Suppressor macrophage treated with lipopolysaccharide for 4 hours (primary cell): ENCODE results near the gene CTSA.
"Not testable (repeated sequence)": the region's sequence is repeated elsewhere in the genome, so short reads cannot be mapped to it uniquely, and the experiment has no call there.

Experiments used
- DNase-seq: peaks from one replicate; pipeline ENCODE4 v3.0.0-alpha.2; 2020

The CTSA gene

DNA sequence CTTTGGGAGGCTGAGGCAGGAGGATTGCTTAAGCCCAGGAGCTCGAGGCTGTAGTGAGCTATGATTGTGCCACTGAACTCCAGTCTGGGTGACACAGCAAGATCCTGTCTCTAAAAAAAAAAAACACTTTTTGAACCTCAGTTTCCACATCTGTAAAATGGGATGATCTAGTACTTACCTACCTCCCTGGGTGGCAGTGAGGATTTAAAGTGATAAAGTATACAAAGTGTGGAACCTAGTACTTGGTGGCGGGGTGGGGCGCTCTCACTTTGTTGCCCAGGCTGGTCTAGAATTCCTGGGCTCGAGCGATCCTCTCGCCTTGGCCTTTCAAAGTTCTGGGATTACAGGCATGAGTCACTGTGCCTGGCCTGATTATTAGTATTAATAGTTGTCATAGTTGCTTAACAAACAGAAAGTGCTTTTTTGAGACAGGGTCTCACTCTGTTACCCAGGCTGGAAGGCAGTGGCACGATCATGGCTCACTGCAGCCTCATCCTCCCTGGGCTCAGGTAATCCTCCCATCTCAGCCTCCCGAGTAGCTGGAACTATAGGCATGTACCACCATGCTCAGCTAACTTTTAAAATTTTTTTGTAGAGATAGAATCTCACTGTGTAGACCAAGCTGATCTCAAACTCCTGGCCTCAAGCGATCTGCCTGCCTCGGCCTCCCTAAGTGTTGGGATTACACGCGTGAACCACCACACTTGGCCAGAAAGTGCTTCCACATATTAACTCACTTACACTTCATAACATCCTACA lies 27.8 kb downstream of the CTSA start:
- DNase-seq = no peak

DNA sequence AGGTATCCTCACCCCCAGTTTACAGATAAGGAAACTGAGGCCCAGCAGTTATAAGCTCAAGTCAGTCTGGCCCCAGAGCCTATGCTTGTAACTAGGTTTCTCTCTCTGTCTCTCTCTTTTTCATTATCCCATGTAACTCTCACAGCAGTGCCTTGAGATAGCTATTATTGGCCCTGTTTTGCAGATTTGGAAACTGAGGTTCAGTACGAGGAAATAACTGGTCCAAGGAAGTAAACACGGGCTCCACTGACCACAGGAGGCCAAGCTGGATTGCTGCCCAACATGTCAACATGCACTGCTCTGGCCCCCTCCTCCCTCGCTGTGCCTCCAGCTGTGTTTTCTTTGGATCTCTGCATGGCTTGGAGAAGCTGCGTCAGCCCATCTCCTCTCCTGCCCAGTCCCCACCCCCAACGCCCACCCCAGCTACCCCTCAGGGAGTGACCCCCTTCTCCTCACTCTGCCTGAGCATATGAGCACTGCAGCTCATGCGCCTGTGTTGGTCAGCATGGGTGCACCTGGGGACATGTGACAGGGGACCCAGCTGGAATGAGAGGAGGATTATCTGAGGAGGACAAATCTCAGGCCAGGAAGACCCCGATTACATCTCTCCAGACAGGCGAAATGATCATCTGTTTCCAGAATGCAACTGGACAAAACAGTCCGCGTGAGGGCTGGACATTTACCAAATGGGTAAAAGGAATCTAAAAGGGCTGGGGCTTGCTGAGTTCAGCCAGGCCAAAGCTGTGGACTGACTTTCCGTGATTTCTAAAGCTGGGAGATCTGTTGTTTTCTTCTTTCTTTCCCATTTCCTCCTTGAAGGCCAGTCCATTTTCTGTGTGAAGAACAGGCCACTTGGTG lies 28.6 kb downstream of the CTSA start:
- DNase-seq = no peak

- peak; percentile 81 for DNase-seq
Observed at GRCh38 chr20:45920462-45921336, 29.6 kb downstream of the CTSA start.

DNA sequence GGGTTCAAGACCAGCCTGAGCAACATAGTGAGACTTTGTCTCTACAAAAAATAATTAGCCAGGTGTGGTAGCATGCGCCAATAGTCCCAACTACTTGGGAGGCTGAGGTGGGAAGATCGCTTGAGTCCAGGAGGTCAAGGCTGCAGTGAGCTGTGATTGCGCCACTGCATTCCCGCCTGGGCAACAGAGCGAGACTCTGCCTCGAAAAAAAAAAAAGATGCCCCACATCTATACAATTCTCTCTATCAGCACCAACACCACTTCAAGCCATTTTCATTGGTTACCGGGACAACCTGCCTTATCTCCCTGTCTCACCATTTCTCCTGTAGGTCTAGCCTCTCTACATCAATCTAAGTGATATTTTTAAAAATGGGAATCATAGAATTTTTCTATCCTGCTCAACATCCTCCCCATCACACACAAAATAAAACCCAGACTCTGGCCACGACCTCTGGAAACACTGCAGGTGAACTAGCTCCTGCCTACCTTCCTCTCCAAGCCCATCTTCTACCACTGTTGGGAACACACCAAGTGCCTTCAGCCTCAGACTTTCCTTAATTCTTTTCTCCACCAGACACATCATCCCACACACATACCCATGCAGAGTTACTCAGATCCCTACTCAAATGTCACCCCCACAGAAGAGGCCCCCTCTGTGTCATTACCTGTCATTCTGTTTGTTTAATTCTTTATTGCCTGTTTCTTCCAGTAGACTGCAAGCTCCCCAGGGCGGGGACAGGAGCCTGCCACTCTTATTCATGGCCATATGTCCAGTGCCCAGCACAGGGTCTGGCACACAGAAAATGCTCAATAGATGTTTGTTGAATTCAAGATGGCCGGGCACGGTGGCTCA lies 30.4 kb downstream of the CTSA start:
- no peak for DNase-seq

GRCh38 chr20:45924391-45925261 lies 33.5 kb downstream of the CTSA start:
- DNase-seq = peak; percentile 55

DNA sequence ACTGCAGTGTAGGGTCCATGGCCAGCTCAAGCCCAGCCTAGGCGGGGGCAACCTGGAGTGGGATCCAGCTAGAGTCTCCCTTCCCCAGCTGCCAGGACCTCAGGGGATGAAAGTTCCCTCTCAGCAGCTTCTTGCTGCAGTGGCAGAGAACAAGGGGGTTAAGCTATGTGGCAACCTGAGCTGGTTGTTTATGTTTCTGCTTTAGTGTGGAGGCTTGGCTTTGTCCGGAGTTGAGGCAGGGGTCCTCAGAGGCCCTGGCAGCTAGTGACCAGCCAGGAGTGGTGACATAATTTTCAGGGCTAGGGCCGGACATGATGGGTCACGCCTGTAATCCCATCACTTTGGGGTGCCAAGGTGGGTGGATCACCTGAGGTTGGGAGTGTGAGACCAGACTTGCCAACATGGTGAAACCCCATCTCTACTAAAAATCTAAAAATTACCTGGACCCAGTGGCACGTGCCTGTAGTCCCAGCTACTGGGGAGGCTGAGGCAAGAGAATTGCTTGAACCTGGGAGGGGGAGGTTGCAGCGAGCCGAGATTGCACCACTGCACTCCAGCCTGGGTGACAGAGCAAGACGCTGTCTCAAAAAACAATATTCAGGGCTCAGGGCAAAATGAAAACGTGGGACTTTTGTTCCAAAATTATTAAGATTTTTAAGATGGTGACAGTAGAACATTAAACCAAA lies 34.8 kb downstream of the CTSA start:
- no peak for DNase-seq

GRCh38 chr20:45926731-45927070 lies 35.6 kb downstream of the CTSA start:
- no peak for DNase-seq

GRCh38 chr20:45927071-45927878 lies 36.1 kb downstream of the CTSA start:
- DNase-seq = no peak

GRCh38 chr20:45931680-45932079 lies 40.5 kb downstream of the CTSA start:
- not testable (repeated sequence) for DNase-seq

DNA sequence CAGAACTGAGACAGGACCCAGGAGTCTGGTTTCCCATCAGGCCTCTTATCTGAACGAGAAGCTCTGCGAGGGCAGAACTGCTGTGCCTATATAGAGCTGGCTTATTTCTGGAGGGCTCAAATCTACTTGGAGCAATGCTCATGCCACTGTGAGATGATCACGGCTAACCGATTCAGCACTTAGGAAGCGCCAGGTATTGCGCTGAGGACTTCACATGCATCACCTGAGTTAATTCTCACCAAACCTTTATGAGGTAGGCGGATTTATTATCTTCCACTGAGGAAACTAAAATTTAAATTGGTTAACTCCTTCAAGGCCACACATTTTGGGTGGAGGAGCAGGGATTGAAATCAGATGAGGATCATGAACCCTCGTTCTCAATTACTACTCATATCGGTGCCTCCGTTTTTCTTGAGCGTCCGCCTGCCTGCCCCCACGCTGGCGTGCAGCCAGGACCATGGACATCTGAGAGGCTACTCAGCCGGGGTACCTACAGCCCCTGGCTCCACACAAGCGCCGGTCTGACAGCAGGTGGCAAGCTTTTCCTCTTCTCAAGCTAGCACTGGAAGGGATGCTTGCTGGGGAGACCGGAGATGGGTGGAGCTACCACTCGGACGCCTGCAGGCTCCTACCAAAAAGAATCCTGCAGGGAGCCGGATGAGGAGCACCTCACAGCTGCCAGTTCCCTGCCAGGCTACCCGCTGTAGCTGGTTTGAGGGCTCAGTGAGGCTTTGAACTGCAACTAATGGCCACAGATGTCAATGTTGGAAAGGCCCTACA lies 42.3 kb downstream of the CTSA start:
- peak; percentile 60 for DNase-seq

- DNase-seq = peak; percentile 28
Observed at GRCh38 chr20:45934046-45934585, 43.0 kb downstream of the CTSA start.

GRCh38 chr20:45934586-45935415 lies 43.7 kb downstream of the CTSA start, which contains the start of gene PCIF1:
Gene PCIF1 (plus strand): TSS chr20:45934683. CDS start chr20:45939000, 4,317 bp downstream.
- peak; percentile 100 for DNase-seq

DNA sequence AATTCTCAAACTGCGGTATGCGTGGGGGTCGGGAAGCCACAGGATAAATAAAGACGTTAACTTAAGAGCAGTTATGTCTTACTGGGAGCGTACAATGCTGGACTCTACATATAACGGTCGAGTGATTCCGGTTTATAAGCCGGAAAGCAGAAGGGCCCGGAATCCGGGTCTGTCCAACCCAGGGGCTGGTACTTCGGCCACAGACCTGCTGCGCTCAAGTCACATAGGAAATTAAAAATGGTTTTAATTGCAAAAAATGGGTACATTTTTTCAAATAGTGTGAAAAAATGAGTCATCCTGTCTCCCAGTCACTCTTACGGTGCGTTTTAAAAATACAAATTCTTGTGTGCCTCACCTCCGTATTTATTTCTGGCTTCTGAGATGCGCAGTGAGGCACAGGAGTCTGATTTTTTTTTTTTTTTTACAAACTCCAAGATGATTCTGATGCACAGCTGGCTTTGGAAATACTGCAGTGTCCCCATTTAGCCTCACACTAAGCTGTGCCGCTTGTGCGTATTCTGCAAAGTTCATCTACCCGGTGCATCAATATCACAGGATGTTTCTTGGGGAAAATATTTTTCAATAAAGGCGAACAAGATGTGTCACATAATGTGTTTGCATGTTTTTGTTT lies 44.4 kb downstream of the CTSA start:
- DNase-seq = no peak

GRCh38 chr20:45937765-45938164 lies 46.6 kb downstream of the CTSA start:
- no peak for DNase-seq

DNA sequence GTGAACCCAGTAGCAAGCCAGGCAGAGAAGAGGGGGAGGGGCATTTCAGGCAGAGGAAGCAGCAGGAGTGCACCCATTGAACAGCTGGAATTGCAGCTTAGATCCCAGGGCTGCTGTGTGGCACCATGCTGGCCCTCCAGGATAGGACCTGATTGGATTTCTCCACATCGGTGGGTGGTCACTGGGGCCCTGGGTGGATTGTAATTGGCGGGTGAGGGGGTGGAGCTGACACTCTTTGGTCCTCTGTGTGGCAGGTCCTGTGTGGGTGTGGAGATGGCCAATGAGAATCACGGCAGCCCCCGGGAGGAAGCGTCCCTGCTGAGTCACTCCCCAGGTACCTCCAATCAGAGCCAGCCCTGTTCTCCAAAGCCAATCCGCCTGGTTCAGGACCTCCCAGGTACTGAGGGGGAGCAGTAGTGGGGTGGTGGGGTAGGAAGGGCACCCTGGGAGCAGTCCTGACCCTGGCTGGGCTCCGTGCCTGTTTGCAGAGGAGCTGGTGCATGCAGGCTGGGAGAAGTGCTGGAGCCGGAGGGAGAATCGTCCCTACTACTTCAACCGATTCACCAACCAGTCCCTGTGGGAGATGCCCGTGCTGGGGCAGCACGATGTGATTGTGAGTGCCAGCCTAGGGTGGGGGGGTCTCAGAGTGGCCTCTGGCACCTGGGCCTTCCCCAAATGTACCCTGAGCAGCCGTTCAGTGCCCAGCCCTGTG lies 47.7 kb downstream of the CTSA start:
- no peak for DNase-seq

GRCh38 chr20:45940053-45940452 lies 48.9 kb downstream of the CTSA start:
- no peak for DNase-seq
